ENCODE data around the gene HAVCR1. TPM values are rescaled to one million over a fixed set of nuclear protein-coding genes. Genes with fewer than 3 reads are reported as not detected.

Gene HAVCR1
- total and polyA plus RNA-seq, 2 donors (not counting 1 experiment from before 2014, with no cell fraction given) = not detected

GRCh38 chr5:157026789-157027424 lies 32.0 kb downstream of the HAVCR1 start:
- Histone ChIP-seq H3K4me2 (replicated peaks; ENCODE audit: low read depth, low read length, poor library complexity, severe bottlenecking) (no peak overlapping the region), H3K36me3 (replicated peaks in 1 of 2; ENCODE audit: control extremely low read depth in 1 of 2, control insufficient read depth in 1 of 2, extremely low read depth in 1 of 2, insufficient read depth in 2 of 2, low read length in 1 of 2) (no peaks in the 10 kb centered on the region), H3K9ac (ENCODE audit: low read length) (no peak overlapping the region), H3K27ac (ENCODE audit: low read length in 2 of 2) (no peak overlapping the region), H3K79me2 (ENCODE audit: control insufficient read depth, insufficient read depth, low read length) (no peaks in the 10 kb centered on the region), H3K4me1 (ENCODE audit: control insufficient read depth in 2 of 2, insufficient read depth in 2 of 2, low read length in 2 of 2) (no peaks in the 10 kb centered on the region), H3K9me3 (ENCODE audit: control extremely low read depth in 1 of 3, control insufficient read depth in 2 of 3, insufficient read depth in 1 of 3, low read length in 2 of 3) (no peaks in the 10 kb centered on the region), H4K20me1 (ENCODE audit: control insufficient read depth, insufficient read depth, low read length, poor library complexity, severe bottlenecking) (no peaks in the 10 kb centered on the region), H3K27me3 (replicated peaks in 1 of 4; ENCODE audit: control extremely low read depth in 1 of 4, control insufficient read depth in 3 of 4, insufficient read depth in 4 of 4, low read length in 3 of 4) (peaks cover 0 to 6% (median 0%) of the 10 kb centered on the region in 4 experiments), H3K4me3 (ENCODE audit: control extremely low read depth in 1 of 5, extremely low read depth in 1 of 5, insufficient read depth in 1 of 5, low read depth in 2 of 5, low read length in 4 of 5) (no peak overlapping the region), H2AFZ (ENCODE audit: insufficient read depth, low read depth, low read length, poor library complexity, severe bottlenecking) (no peak overlapping the region)
- TF ChIP-seq CTCF (IDR thresholded peaks at IDR 0.05) = peak; percentile 25
- TF ChIP-seq EZH2 (IDR thresholded peaks at IDR 0.05; ENCODE audit: borderline replicate concordance, insufficient read depth, low read depth, low read length, poor library complexity, severe bottlenecking) = no peak
- CTCF ChIA-PET = interaction anchor here (0.5 to 0.6 kb wide), 2 partner anchors 22 to 1379 kb away, joined by 3 read pairs; no protein-coding TSS in a partner anchor
- ATAC-seq (ENCODE audit: low read depth) (no peak), DNase-seq (peak; percentile 18)
- intact Hi-C loops (cut with micrococcal nuclease) = no loop called here
- H3K9me3 Mint-ChIP-seq (ENCODE audit: insufficient read depth) = no peaks in the 10 kb centered on the region
- POLR2A ChIA-PET = no interaction called here
- peaks cover 14% of the 10 kb centered on the region for H3K27me3 Mint-ChIP-seq
- 40% methylated on average over 1 of the region's 3 CpGs for WGBS (ENCODE audit: insufficient coverage)
- peaks cover 4% of the 10 kb centered on the region for H3K4me1 Mint-ChIP-seq
- no peak overlapping the region for H3K27ac Mint-ChIP-seq
- no peak overlapping the region for H3K4me3 Mint-ChIP-seq

- H3K79me2 ChIP-seq (ENCODE audit: control insufficient read depth, insufficient read depth, low read length) = no peaks in the 10 kb centered on the region
- H3K36me3 ChIP-seq (replicated peaks in 1 of 2; ENCODE audit: control extremely low read depth in 1 of 2, control insufficient read depth in 1 of 2, extremely low read depth in 1 of 2, insufficient read depth in 2 of 2, low read length in 1 of 2) = no peaks in the 10 kb centered on the region
- Mint-ChIP-seq H3K4me3 (no peak overlapping the region), H3K9me3 (ENCODE audit: insufficient read depth) (no peaks in the 10 kb centered on the region), H3K4me1 (peaks cover 4% of the 10 kb centered on the region), H3K27ac (no peak overlapping the region), H3K27me3 (peaks cover 11% of the 10 kb centered on the region)
- DNase-seq (no peak), ATAC-seq (ENCODE audit: low read depth) (no peak)
- no peak overlapping the region for H3K4me2 ChIP-seq (replicated peaks; ENCODE audit: low read depth, low read length, poor library complexity, severe bottlenecking)
- POLR2A ChIA-PET = no interaction called here
- peaks cover 0 to 6% (median 0%) of the 10 kb centered on the region in 4 experiments for H3K27me3 ChIP-seq (replicated peaks in 1 of 4; ENCODE audit: control extremely low read depth in 1 of 4, control insufficient read depth in 3 of 4, insufficient read depth in 4 of 4, low read length in 3 of 4)
- H3K9ac ChIP-seq (ENCODE audit: low read length) = no peak overlapping the region
- no peaks in the 10 kb centered on the region for H3K4me1 ChIP-seq (ENCODE audit: control insufficient read depth in 2 of 2, insufficient read depth in 2 of 2, low read length in 2 of 2)
- CTCF ChIA-PET = interaction anchor here (0.5 kb wide), 1 partner anchor 10 kb away, joined by 3 read pairs; no protein-coding TSS in a partner anchor
- no peak overlapping the region for H3K27ac ChIP-seq (ENCODE audit: low read length in 2 of 2)
- H2AFZ ChIP-seq (ENCODE audit: insufficient read depth, low read depth, low read length, poor library complexity, severe bottlenecking) = no peak overlapping the region
- intact Hi-C loops (cut with micrococcal nuclease) = no loop called here
- no peaks in the 10 kb centered on the region for H4K20me1 ChIP-seq (ENCODE audit: control insufficient read depth, insufficient read depth, low read length, poor library complexity, severe bottlenecking)
- WGBS (ENCODE audit: insufficient coverage) = 80% methylated on average over 1 of the region's 3 CpGs
- TF ChIP-seq EZH2 (IDR thresholded peaks at IDR 0.05; ENCODE audit: borderline replicate concordance, insufficient read depth, low read depth, low read length, poor library complexity, severe bottlenecking) (no peak), CTCF (IDR thresholded peaks at IDR 0.05) (no peak)
- H3K9me3 ChIP-seq (ENCODE audit: control extremely low read depth in 1 of 3, control insufficient read depth in 2 of 3, insufficient read depth in 1 of 3, low read length in 2 of 3) = no peaks in the 10 kb centered on the region
- H3K4me3 ChIP-seq (ENCODE audit: control extremely low read depth in 1 of 5, extremely low read depth in 1 of 5, insufficient read depth in 1 of 5, low read depth in 2 of 5, low read length in 4 of 5) = no peak overlapping the region
Observed at GRCh38 chr5:157025093-157025698, 33.7 kb downstream of the HAVCR1 start.
